ENCODE data around the gene TEDC1.

The TEDC1 gene

DNA sequence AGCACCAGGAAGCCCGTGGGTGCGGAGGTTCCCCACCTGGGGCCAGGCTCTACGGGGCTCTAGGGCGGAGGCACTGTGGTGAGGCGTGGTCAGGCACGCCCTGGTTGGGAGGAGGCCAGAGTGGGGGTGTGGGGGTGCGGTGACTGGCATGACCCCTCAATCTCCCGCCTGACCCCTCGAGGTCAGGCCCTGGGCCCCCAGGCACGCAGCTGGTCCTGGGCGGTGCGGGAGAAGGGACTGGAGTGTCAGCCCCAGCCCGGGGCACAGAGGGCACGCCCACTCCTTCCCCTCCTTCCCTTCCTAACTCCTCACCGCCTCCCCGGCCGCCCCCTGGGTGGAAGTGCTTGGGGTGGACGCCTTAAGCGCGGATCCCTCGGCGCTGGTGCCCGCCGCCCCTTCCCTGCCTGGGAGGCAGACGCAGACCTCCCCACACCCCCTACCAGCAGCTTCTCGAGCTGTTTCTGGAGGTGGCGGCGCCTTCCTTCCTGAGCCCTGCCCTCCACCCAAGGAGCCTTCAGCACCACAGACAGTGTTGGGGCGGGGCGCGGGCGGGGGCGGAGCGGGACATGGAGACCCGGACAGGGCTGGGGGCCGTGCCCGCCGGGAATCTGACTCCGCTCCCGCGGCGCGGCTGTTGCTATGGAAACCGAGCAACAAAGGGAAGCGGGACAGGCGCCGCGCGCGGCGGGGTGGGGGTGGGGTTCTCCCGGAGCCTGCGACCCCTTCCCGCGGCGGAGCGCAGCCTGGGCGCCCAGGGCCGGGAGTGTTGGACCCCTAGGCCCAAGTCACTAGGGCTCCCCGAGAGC lies 17.2 kb upstream of the TEDC1 start:
- DNase-seq, result peak; percentile 95

DNA sequence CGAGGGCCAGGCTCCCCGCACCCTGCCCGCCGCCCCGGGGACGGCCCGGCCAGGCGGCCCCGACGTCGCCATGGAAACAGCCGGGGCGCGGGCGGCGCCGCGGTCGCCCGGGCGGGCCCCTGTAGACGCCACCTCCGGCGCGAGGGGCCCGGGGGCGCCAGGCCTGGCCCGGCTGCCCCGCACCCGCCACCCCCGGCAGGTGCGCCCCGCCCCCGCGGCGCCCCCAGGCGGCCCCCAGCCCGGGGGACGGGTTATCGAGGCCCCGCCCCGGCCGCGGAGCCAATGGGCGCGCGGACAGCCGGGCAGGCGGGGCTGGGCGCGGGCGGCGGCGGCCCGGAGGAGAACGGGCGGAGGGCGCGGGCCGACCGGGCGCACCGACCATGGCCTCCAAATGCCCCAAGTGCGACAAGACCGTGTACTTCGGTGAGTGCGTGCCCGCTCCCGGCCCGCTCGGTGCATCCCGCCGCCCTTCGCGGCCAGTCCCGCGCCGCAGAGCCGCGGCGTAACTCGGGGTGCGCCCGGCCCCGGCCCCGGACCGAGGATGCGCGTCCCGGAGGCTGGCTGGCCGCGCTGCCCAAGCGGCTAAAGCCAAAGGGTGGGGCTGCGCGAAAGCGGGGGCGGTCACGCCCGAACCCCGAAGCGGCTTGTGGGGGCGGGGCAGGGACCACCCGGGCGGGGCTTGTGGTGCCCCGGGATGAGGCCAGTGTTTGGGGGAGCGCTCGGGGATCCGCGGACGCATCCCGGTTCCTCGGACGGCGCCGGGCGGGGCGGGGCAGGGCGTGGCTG lies 16.4 kb upstream of the TEDC1 start, which contains the start of gene CRIP2:
CRIP2 (plus strand) TSS at position 339 of the 786 bp plus-strand sequence; CDS start at position 381, 42 bp downstream.
- peak; percentile 79 for DNase-seq

- peak; percentile 77 for DNase-seq
These were observed 15.6 kb upstream of the TEDC1 start for GRCh38 chr14:105475269-105476096.

DNA sequence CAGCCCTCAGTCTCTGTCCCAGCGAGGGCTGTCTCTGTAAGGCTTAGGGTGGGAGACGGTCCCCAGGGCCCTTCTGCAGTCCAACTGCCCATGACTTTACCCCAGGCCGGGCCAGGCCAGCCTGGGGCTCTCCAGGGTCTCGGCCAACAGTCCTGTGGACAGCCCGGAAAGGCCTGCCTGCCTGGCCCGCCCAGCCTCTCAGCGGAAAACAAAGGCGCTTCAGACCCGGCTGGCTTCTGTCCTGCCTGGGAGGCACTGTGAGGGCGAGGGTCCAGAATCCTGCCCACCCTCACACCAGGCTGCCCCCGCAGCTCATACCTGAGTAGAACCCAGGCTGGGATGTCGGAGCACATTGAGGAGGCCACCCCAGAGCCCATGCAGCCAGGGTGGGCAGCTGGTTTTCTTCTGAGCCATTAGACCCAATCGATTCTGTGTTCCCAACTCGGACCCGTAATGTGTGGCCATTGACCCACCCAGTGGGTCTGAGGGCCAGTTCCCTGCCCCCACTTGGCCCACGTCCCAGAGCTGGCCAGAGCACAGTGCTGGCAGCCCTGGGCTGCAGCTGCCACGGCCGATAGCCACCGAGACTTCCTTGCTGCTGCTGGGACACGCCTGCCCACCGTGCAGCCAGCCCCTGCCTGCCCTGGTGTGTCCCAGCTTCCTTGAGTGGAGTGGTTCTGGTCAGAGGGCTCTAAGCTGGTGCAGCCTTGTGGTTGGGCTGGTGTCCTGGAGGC lies 14.8 kb upstream of the TEDC1 start:
- DNase-seq, result peak; percentile 73

GRCh38 chr14:105476831-105477659 lies 14.0 kb upstream of the TEDC1 start:
- peak; percentile 58 for DNase-seq

DNA sequence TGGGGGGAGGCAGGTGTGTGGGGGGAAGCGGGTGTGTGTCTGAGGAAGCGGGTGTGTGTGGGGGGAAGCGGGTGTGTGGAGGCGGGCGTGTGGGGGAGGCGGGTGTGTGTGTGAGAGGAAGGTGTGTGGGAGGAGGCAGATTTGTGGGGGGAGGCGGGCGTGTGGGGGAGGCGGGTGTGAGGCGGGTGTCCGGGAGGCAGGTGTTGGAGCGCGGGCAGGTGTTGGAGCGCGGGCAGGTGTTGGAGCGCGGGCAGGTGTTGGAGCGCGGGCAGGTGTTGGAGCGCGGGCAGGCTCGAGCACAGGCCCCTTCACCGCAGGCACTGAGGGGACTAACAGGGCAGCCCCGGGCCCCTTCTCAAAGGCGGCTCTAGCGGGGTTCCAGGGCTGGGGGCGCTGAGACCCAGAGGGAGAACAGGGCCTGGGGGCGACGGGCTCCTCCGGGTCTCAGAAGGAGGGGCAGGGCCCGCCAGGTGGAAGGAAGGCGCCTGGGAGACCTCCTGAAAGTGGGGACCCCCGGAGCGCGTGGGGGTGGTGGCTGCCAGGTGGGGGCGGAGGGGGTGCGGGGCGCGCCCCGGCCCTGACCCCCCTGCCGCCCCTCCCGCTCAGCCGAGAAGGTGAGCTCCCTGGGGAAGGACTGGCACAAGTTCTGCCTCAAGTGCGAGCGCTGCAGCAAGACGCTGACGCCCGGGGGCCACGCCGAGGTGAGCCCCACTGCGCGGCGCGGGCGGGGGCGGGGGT lies 13.2 kb upstream of the TEDC1 start:
- peak; percentile 39 for DNase-seq

DNA sequence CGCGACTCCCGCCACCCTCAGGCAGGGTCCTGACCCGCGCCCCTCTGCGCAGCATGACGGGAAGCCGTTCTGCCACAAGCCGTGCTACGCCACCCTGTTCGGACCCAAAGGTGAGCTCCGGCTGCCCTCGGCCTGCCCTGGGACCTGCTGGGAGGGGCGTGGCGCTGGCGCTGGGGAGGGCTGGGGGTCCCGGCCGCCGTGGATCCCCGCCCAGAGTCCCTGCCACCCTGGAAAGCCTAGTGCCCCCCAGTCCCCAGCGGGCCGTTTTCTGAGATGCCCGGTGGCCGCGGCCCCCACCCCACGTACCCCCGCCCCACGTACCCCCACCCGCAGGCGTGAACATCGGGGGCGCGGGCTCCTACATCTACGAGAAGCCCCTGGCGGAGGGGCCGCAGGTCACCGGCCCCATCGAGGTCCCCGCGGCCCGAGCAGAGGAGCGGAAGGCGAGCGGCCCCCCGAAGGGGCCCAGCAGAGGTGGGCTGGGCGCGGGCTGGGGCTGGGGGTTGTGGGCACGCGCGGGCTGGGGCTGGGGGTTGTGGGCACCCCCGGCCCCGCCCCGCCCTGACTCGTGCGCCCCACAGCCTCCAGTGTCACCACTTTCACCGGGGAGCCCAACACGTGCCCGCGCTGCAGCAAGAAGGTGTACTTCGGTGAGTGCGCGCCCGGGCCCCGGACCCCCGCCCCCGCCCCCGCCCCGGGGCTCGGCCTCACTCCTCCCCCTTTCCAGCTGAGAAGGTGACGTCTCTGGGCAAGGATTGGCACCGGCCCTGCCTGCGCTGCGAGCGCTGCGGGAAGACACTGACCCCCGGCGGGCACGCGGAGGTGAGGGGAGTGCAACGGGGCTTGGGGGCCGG lies 12.4 kb upstream of the TEDC1 start:
- DNase-seq, result no peak

DNA sequence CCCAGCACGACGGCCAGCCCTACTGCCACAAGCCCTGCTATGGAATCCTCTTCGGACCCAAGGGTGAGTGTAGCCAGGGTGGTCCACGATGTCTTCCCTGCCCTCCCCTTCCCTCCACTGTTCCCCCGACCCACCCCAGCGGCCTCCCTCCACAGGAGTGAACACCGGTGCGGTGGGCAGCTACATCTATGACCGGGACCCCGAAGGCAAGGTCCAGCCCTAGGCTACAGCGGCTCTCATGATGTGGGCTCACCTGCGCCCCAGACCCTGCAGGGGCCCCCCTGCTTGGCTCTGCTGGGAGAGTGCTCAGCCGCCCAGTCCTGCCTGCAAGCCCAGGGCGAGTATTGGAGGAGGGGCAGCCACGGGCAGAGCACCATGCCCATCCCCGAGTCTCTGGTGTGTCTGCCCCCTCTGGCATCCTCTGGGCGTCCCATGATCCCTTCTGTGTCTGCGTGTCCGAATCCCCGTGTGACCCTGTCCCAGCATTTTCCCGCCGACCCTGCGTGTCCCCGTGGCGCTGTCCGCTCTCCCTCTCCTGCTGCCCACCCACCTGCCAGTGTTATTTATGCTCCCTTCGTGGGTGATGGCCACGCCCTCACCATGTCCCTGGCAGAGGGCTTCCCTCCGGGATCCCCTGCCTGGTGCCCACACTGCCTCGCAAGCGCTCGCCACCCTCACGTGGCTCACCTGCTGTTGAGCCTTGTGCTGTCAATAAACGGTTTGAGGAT lies 11.5 kb upstream of the TEDC1 start:
- no peak for DNase-seq

DNA sequence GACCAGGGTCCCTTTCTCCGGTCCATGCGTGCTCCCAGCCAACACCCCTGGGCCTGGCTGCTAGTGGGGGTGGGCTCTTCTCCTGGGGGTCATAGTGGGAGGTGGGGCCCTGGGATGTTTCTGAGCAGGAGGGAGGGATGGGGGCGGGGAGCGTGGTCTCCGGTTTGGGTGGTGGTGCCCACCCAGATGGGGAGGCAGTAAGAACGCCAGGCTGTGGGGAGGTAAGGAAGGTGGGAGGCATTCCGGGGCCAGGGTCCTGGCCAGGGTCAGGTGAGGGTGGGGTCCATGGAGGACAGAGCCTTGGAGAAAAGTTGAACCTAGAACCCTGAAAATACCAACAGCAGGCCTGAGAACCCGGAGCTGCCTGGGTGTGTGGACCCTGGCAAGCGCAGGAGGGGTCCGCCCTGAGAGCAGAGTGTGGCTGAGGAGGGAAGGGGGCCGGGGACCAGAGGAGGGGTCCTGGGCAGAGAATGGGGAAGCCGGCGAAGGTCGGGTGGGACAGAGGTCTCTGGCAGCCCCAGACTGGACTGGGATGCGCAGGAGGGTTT lies 10.8 kb upstream of the TEDC1 start:
- no peak for DNase-seq

- peak; percentile 96 for DNase-seq
These were observed 9.9 kb upstream of the TEDC1 start for GRCh38 chr14:105480807-105481801.

DNA sequence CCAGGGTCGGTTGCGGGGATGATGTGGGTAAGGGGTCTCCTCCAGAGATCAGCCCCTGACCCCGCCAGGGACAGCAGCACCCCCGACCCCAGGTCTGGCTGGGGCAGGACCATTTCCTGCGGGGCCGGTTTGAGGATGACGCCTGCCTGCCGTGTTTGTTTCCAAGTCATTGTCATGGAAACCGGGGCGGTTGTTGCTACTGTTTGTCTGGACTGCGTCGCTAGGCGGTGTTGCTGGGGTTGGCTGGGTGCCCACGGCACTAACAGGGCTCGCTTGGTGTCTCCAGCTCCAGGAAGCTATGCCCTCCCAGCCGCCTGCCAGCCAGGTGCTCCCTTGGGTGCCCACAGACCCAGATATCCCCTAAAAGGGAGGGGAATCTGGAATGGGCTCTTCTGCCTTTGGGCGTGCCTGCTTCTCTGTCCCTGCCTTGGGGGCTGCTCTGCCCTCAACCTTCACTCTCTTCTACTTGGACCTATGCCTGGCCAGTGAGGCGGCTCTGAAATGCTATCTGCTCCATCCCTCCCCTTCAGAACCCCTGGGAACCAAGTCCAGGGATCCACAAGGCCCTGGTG lies 9.1 kb upstream of the TEDC1 start:
- peak; percentile 87 for DNase-seq

GRCh38 chr14:105482486-105483110 lies 8.4 kb upstream of the TEDC1 start:
- no peak for DNase-seq

DNA sequence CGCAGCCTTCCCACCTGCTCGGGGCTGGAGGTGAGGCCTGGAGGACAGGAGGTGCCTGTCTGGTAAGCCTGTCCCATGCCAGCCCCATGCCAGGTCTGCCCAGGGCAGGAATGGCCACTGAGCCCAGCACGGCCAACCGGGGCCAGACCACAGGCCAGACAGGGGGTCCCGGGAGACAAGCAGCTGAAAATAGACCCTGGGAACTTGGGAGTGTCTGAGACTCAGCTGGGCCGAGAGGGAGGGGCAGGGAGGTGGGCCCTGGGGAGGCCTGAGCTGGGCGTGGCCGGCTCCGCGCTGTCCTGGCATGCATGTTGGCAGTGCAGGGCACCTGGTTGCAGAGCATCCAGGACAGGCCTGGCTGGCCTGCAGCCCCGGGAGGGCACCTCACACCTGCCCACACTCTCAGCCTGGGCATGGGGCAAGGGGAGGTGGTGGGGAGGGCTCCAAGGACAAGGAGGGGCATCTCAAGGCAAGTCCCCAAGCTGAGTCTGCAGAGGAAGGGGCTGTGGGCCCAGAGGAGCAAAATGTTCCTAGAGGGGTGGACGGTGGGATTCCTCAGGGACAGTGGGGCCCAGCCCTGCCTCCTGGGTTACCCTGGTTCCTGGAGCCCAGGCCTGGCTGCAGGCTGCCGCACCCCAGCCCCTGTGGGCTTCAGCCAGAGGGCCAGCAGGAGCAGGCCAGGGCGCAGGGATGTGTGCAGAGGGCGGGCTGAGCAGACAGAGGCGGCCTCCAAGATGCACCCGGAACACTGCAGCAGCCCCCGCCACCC lies 7.6 kb upstream of the TEDC1 start:
- no peak for DNase-seq

- no peak for DNase-seq
These were observed 6.7 kb upstream of the TEDC1 start for GRCh38 chr14:105484069-105484996.
